Astrocyte (in vitro differentiated cells and primary cell): ENCODE data around the gene L3MBTL2.

Experiments
- EZH2 ChIP-seq: IDR thresholded peaks from 2 replicates; pipeline ENCODE4 v1.6.1; 2012; ENCODE audit warnings: mild to moderate bottlenecking, low read length, inconsistent platforms; ENCODE audit not compliant: insufficient read depth
- TF ChIP-seq, protein P1 (sequence below): IDR thresholded peaks from 2 replicates; pipeline ENCODE4 v1.5.1; 2011; ENCODE audit warnings: low read depth, mild to moderate bottlenecking, inconsistent platforms, low read length, moderate library complexity; ENCODE audit not compliant: insufficient read depth

DNA sequence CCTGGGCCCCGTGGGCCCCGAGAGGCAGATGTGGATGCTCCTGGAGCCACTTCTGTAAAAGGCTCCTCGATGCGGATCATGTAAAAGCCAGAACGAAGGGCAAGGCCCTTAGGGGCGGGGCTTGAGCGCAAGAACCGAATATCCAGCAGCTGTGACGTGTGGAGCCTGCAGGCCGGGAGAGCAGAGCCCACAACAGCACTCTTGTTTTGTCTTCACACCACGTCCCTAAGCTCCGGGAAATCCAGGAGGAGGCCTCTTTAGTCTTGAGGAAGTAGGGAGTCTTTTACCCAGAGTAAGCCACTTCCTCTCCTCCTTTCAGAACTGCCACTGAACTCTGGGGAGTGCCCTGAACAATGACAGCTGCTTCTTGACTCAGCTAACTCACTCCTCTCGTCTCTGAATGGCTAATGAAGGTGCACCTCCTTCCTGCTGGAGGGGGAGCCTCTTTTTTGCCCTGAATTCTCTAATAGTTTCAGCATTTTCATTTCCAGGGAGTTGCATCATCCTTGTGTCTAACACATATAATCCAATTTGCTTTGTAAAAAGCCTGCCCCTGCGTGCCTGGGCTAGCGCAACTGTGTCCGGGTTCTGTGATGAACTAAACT is 12.5 kb downstream of the L3MBTL2 start:
- TF ChIP-seq, protein P1, sequence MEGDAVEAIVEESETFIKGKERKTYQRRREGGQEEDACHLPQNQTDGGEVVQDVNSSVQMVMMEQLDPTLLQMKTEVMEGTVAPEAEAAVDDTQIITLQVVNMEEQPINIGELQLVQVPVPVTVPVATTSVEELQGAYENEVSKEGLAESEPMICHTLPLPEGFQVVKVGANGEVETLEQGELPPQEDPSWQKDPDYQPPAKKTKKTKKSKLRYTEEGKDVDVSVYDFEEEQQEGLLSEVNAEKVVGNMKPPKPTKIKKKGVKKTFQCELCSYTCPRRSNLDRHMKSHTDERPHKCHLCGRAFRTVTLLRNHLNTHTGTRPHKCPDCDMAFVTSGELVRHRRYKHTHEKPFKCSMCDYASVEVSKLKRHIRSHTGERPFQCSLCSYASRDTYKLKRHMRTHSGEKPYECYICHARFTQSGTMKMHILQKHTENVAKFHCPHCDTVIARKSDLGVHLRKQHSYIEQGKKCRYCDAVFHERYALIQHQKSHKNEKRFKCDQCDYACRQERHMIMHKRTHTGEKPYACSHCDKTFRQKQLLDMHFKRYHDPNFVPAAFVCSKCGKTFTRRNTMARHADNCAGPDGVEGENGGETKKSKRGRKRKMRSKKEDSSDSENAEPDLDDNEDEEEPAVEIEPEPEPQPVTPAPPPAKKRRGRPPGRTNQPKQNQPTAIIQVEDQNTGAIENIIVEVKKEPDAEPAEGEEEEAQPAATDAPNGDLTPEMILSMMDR: no peak
- no peak for TF ChIP-seq EZH2
